AG04450 (cell line): ENCODE data around the gene AGBL5. TPM values are rescaled to one million over a fixed set of nuclear protein-coding genes. Genes with fewer than 3 reads are reported as not detected.

Experiments used
- CTCF ChIA-PET: fragments of 300-600, 350-600 bp; formaldehyde crosslinking; extraction: SDS; loops from one replicate; lab custom pipeline; 2022; ENCODE audit warnings: antibody characterized with exemption, inconsistent platforms; lab: Charles Lee
- POLR2A ChIA-PET: fragments of 350-600 bp; formaldehyde crosslinking; extraction: SDS; loops from one replicate; lab custom pipeline; 2021; ENCODE audit warnings: antibody characterized with exemption, inconsistent platforms; lab: Yijun Ruan, JAX
- DNase-seq: peaks from one replicate; pipeline ENCODE4 v3.0.0-alpha.2; 2011; ENCODE audit warnings: low read depth, low spot score
- H3K27ac ChIP-seq: one replicate; pipeline ENCODE4 v1.5.1; 2012; ENCODE audit warnings: low read depth, low read length, control low read depth
- H3K27me3 ChIP-seq: one replicate; pipeline ENCODE4 v1.6.0; 2012; ENCODE audit warnings: low read length; ENCODE audit not compliant: control insufficient read depth, insufficient read depth
- H3K4me3 ChIP-seq: 2 replicates; pipeline ENCODE4 v1.5.1; 2011; ENCODE audit warnings: mild to moderate bottlenecking, low read depth, low read length, control low read depth
- H3K9me3 ChIP-seq: 2 replicates; pipeline ENCODE4 v1.5.1; 2012; ENCODE audit warnings: low read length; ENCODE audit not compliant: control insufficient read depth, insufficient read depth
- CTCF ChIP-seq: IDR thresholded peaks from 2 replicates; pipeline ENCODE4 v1.5.1; 2011; ENCODE audit warnings: low read depth, low read length, control low read depth, inconsistent platforms
- polyA plus RNA-seq: library from polyadenylated mRNA; depleted of rRNA; stranded (reverse); fragments of >200 nt; gene quantifications from 2 replicates; pipeline ENCODE4 v1.2.3, GENCODE V29; 2011

Gene AGBL5
- polyA plus RNA-seq, 1 experiment, result 40.9 TPM

GRCh38 chr2:27082773-27083409, 31.4 kb downstream of the AGBL5 start:
- CTCF ChIA-PET, result no interaction called here
- POLR2A ChIA-PET, result interaction anchor here (0.6 to 7.7 kb wide), 2 partner anchors 31 to 82 kb away, joined by 3 to 53 read pairs; partner anchors contain the start of gene AGBL5

GRCh38 chr2:27083410-27084296, 32.2 kb downstream of the AGBL5 start:
- no peak for DNase-seq
- POLR2A ChIA-PET, result interaction anchor here (0.7 to 7.7 kb wide), 3 partner anchors 11 to 32 kb away, joined by 4 to 53 read pairs (median 11); partner anchors contain the start of genes AGBL5 and OST4

More at GRCh38 chr2:27082773-27083409, 31.4 kb downstream of the AGBL5 start:
- no peaks in the 10 kb centered on the region; the same call in 1 of the 2 replicates for H3K9me3 ChIP-seq
- no peak for DNase-seq
- no peak for TF ChIP-seq CTCF
- no peaks in the 10 kb centered on the region for H3K27me3 ChIP-seq
- H3K4me3 ChIP-seq, result no peak overlapping the region
- no peak overlapping the region for H3K27ac ChIP-seq

GRCh38 chr2:27084297-27085061, 33.0 kb downstream of the AGBL5 start:
- no peak for TF ChIP-seq CTCF
- no peaks in the 10 kb centered on the region for H3K27me3 ChIP-seq
- no peaks in the 10 kb centered on the region; the same call in 1 of the 2 replicates for H3K9me3 ChIP-seq
- ChIA-PET POLR2A (interaction anchor here (0.6 to 7.7 kb wide), 4 partner anchors 12 to 235 kb away, joined by 4 to 53 read pairs (median 8); partner anchors contain the start of genes AGBL5 and OST4), CTCF (no interaction called here)
- H3K27ac ChIP-seq, result no peak overlapping the region
- DNase-seq, result no peak
- no peak overlapping the region for H3K4me3 ChIP-seq

More at GRCh38 chr2:27083410-27084296, 32.2 kb downstream of the AGBL5 start:
- no peaks in the 10 kb centered on the region for H3K27me3 ChIP-seq
- no peak for TF ChIP-seq CTCF
- no peaks in the 10 kb centered on the region; the same call in 1 of the 2 replicates for H3K9me3 ChIP-seq
- H3K4me3 ChIP-seq, result no peak overlapping the region
- H3K27ac ChIP-seq, result no peak overlapping the region
- CTCF ChIA-PET, result no interaction called here

- Histone ChIP-seq H3K27me3 (no peaks in the 10 kb centered on the region), H3K27ac (no peak overlapping the region), H3K4me3 (no peak overlapping the region; the same call in 1 of the 2 replicates), H3K9me3 (no peaks in the 10 kb centered on the region; the same call in 1 of the 2 replicates)
- POLR2A ChIA-PET, result interaction anchor here (0.6 to 7.7 kb wide), 3 partner anchors 13 to 234 kb away, joined by 4 to 53 read pairs (median 11); partner anchors contain the start of genes AGBL5 and OST4
- TF ChIP-seq CTCF, result no peak
- DNase-seq, result no peak
- CTCF ChIA-PET, result no interaction called here
Measured at GRCh38 chr2:27085062-27085672, 33.7 kb downstream of the AGBL5 start.
